Measurements from ENCODE around the gene CEP128.

DNA sequence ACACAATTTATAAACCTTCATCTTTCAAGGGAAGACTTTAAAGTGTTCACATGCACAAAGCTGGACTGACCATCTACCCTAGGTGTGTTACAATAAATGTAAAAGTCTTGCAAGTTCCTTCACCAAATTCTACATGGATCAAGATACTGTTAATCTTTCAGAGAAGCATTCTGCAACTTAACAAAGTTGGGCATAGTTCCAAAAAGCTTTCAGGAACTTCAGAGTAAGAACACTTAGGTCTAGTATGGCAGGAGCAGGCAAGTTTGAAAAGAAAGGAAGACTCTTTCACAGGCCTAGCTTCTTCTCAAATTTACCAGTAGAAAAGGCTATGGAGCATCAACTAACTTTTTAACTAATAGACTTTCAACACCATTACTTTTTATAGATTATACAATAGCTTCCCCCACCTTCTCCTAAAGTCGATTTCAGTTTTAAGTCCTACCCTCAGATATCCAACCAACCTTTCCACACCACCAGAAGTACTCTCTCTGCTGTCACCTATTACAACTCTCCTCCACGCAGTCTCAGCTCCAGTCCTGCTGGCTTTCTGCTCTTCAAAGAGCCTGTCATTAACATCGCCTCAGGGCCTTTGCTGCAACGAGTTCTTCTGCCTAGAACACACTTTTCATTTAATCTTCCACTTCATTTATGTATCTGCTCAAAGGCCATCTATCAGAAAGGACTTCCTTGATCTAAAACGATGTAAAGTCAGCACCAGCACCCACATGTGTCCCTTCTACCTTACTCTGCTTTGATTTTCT lies 333.9 kb downstream of the CEP128 start:
- TF ChIP-seq NFE2L1 (CRISPR knock-in tag; IDR thresholded peaks at IDR 0.05) (no peak), NFYB (CRISPR knock-in tag; conservative IDR thresholded peaks at IDR 0.05; ENCODE audit: low read depth) (no peak), HMGA2 (CRISPR knock-in tag; IDR thresholded peaks at IDR 0.05) (no peak), USF1 (CRISPR knock-in tag; IDR thresholded peaks at IDR 0.05) (no peak), ETV6 (CRISPR knock-in tag; IDR thresholded peaks at IDR 0.05) (no peak)
- TF ChIP-seq, protein P1, sequence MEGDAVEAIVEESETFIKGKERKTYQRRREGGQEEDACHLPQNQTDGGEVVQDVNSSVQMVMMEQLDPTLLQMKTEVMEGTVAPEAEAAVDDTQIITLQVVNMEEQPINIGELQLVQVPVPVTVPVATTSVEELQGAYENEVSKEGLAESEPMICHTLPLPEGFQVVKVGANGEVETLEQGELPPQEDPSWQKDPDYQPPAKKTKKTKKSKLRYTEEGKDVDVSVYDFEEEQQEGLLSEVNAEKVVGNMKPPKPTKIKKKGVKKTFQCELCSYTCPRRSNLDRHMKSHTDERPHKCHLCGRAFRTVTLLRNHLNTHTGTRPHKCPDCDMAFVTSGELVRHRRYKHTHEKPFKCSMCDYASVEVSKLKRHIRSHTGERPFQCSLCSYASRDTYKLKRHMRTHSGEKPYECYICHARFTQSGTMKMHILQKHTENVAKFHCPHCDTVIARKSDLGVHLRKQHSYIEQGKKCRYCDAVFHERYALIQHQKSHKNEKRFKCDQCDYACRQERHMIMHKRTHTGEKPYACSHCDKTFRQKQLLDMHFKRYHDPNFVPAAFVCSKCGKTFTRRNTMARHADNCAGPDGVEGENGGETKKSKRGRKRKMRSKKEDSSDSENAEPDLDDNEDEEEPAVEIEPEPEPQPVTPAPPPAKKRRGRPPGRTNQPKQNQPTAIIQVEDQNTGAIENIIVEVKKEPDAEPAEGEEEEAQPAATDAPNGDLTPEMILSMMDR (IDR thresholded peaks at IDR 0.05) = no peak
- TF ChIP-seq, protein P2, sequence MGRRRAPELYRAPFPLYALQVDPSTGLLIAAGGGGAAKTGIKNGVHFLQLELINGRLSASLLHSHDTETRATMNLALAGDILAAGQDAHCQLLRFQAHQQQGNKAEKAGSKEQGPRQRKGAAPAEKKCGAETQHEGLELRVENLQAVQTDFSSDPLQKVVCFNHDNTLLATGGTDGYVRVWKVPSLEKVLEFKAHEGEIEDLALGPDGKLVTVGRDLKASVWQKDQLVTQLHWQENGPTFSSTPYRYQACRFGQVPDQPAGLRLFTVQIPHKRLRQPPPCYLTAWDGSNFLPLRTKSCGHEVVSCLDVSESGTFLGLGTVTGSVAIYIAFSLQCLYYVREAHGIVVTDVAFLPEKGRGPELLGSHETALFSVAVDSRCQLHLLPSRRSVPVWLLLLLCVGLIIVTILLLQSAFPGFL (CRISPR knock-in tag; IDR thresholded peaks at IDR 0.05; ENCODE audit: borderline replicate concordance) = no peak
- TF ChIP-seq, protein P3, sequence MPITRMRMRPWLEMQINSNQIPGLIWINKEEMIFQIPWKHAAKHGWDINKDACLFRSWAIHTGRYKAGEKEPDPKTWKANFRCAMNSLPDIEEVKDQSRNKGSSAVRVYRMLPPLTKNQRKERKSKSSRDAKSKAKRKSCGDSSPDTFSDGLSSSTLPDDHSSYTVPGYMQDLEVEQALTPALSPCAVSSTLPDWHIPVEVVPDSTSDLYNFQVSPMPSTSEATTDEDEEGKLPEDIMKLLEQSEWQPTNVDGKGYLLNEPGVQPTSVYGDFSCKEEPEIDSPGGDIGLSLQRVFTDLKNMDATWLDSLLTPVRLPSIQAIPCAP (CRISPR knock-in tag; IDR thresholded peaks at IDR 0.05) = no peak

All from WTC11 (cell line).